Panc1 (cell line): ENCODE measurements around the gene BRCA1.

ENCODE experiments used
- POLR2AphosphoS5 ChIP-seq: IDR thresholded peaks from 2 replicates; pipeline ENCODE4 v1.6.1; 2012; ENCODE audit warnings: mild to moderate bottlenecking, low read depth, low read length, moderate library complexity
- TCF7L2 ChIP-seq: IDR thresholded peaks from 2 replicates; pipeline ENCODE4 v1.6.1; 2011; ENCODE audit warnings: mild to moderate bottlenecking, low read depth, low read length, inconsistent platforms
- TF ChIP-seq, protein P1 (sequence below): fragments of 450-650 bp; IDR thresholded peaks from 2 replicates; pipeline ENCODE4 v1.5.1; 2017; ENCODE audit warnings: mild to moderate bottlenecking

DNA sequence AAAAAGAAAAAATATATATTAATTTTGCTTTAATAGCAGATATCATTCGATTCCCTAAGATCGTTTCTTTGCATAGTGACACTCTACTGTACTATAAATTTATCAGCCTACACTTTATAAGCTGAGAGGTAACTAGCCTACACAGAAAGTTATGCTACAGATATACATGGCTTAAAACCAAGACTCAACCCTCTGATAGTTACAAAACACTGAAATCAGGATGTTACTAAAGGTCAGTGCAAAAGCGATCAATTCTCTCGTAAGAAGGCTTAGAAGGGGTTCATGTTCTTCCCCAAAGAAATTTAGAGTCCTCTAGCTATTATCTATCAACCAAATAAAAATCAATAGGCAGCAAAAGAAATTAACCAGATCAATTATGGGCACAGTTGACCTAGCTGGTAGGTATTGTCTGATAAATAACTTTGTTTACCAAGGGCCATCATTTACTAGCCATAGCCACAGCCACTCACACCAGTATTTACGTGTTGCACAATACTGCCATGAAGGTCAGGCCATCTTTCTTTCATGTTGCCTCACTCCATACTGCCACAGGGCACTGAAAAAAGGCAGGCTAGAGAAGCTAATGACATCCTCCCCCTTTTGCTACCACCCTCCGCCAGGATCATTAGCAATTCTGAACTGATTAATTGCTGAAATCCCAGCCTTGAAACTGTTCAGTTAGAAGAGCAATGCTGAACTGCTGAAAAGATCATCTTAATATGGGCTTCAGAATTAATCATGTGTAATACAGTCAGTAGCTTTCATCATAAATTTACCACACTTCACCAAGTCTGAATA lies 56.4 kb downstream of the BRCA1 start:
- no peak for TF ChIP-seq POLR2AphosphoS5
- TF ChIP-seq, protein P1, sequence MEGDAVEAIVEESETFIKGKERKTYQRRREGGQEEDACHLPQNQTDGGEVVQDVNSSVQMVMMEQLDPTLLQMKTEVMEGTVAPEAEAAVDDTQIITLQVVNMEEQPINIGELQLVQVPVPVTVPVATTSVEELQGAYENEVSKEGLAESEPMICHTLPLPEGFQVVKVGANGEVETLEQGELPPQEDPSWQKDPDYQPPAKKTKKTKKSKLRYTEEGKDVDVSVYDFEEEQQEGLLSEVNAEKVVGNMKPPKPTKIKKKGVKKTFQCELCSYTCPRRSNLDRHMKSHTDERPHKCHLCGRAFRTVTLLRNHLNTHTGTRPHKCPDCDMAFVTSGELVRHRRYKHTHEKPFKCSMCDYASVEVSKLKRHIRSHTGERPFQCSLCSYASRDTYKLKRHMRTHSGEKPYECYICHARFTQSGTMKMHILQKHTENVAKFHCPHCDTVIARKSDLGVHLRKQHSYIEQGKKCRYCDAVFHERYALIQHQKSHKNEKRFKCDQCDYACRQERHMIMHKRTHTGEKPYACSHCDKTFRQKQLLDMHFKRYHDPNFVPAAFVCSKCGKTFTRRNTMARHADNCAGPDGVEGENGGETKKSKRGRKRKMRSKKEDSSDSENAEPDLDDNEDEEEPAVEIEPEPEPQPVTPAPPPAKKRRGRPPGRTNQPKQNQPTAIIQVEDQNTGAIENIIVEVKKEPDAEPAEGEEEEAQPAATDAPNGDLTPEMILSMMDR: no peak
- no peak for TF ChIP-seq TCF7L2
